ENCODE results near the gene ZNF619.

DNA sequence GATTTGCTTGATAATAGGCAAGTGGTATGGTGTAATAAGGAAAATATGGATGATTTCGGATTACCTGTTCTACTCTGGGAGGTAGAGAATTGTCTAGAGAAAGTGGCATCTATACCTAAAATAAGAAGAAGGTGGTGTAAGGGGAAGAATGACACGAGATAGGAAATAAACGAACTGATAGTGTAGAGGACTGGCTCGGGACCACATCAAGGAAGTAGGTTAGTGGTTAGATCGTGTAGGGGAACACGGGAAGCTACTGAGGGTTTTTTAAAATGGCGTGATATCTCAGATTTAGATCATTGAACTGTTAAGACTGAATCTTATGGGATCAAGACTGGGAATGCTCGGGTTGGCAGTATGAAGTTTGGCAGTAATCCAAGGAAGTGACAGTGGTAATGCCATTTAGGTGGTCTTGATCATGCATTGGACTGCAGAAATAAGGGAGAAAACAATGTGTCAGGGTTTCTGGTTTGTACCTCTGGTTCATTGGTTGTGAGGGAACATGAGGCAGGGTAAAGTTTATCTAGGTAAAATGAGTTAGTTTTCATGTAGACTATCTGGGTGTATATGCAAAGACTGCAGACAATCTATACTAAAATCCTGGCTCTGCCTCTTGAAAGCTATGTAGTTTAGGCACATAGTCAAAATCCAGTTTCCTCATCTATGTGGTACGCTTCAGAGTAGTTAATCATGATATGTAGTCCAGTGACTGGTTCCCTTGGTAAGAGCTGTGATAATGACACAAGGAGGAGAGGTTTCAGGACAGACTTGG lies 12.4 kb upstream of the ZNF619 start:
- TF ChIP-seq, protein P1, sequence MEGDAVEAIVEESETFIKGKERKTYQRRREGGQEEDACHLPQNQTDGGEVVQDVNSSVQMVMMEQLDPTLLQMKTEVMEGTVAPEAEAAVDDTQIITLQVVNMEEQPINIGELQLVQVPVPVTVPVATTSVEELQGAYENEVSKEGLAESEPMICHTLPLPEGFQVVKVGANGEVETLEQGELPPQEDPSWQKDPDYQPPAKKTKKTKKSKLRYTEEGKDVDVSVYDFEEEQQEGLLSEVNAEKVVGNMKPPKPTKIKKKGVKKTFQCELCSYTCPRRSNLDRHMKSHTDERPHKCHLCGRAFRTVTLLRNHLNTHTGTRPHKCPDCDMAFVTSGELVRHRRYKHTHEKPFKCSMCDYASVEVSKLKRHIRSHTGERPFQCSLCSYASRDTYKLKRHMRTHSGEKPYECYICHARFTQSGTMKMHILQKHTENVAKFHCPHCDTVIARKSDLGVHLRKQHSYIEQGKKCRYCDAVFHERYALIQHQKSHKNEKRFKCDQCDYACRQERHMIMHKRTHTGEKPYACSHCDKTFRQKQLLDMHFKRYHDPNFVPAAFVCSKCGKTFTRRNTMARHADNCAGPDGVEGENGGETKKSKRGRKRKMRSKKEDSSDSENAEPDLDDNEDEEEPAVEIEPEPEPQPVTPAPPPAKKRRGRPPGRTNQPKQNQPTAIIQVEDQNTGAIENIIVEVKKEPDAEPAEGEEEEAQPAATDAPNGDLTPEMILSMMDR (IDR thresholded peaks at IDR 0.05) = no peak
- no peak for TF ChIP-seq POLR2A (IDR thresholded peaks at IDR 0.05)

All from tibial nerve (tissue), 3 donors.